GM23248 (cell line): ENCODE data around the gene AVL9. TPM values are rescaled to one million over a fixed set of nuclear protein-coding genes. Genes with fewer than 3 reads are reported as not detected.

Experiments used
- DNase-seq: peaks from one replicate; pipeline ENCODE4 v3.0.0-alpha.2; 2015
- H2AFZ ChIP-seq: fragments of 200-600 bp; sonication (generic); 2 replicates; pipeline ENCODE4 v1.6.1; 2016; ENCODE audit warnings: antibody characterized with exemption
- H3F3A ChIP-seq: fragments of 200-600 bp; sonication (generic); 2 replicates; pipeline ENCODE4 v1.6.1; 2016; ENCODE audit warnings: mild to moderate bottlenecking, antibody characterized with exemption, mixed run types; ENCODE audit not compliant: insufficient read depth
- H3K27ac ChIP-seq: fragments of 200-600 bp; sonication (generic); 2 replicates; pipeline ENCODE4 v1.5.1; 2016; ENCODE audit warnings: mild to moderate bottlenecking
- H3K27me3 ChIP-seq: fragments of 200-600 bp; sonication (generic); replicated peaks from 2 replicates; pipeline ENCODE4 v1.6.1; 2016; ENCODE audit warnings: mild to moderate bottlenecking; ENCODE audit not compliant: insufficient read depth
- H3K36me3 ChIP-seq: fragments of 200-600 bp; sonication (generic); 2 replicates; pipeline ENCODE4 v1.6.1; 2016; ENCODE audit warnings: low read depth, mild to moderate bottlenecking
- H3K4me1 ChIP-seq: fragments of 200-600 bp; sonication (generic); 2 replicates; pipeline ENCODE4 v1.6.1; 2016; ENCODE audit warnings: mild to moderate bottlenecking; ENCODE audit not compliant: insufficient read depth
- H3K4me2 ChIP-seq: fragments of 200-600 bp; sonication (generic); one replicate; pipeline ENCODE4 v1.6.1; 2016; ENCODE audit warnings: mild to moderate bottlenecking; ENCODE audit not compliant: unreplicated experiment
- H3K4me3 ChIP-seq: fragments of 200-600 bp; sonication (generic); 2 replicates; pipeline ENCODE4 v1.5.1; 2016; ENCODE audit warnings: mild to moderate bottlenecking
- H3K79me2 ChIP-seq: fragments of 200-600 bp; sonication (generic); 2 replicates; pipeline ENCODE4 v1.6.1; 2016; ENCODE audit warnings: mild to moderate bottlenecking; ENCODE audit not compliant: insufficient read depth
- H3K9ac ChIP-seq: fragments of 200-600 bp; sonication (generic); 2 replicates; pipeline ENCODE4 v1.6.1; 2016; ENCODE audit warnings: mild to moderate bottlenecking
- H3K9me2 ChIP-seq: fragments of 200-600 bp; sonication (generic); 2 replicates; pipeline ENCODE4 v1.6.1; 2016; ENCODE audit warnings: mixed run types, mild to moderate bottlenecking, moderate library complexity; ENCODE audit not compliant: insufficient read depth
- H3K9me3 ChIP-seq: fragments of 200-600 bp; sonication (generic); one replicate; pipeline ENCODE4 v1.6.1; 2017; ENCODE audit warnings: low read depth
- H4K20me1 ChIP-seq: fragments of 200-600 bp; sonication (generic); 2 replicates; pipeline ENCODE4 v1.6.0; 2016; ENCODE audit not compliant: insufficient read depth
- EZH2 ChIP-seq: fragments of 200-600 bp; sonication (generic); IDR thresholded peaks from 2 replicates; pipeline ENCODE4 v1.6.1; 2018; ENCODE audit warnings: antibody characterized with exemption, mild to moderate bottlenecking; ENCODE audit not compliant: insufficient read depth, poor library complexity, severe bottlenecking
- EZH2phosphoT487 ChIP-seq: fragments of 200-600 bp; sonication (generic); IDR thresholded peaks from 2 replicates; pipeline ENCODE4 v1.6.1; 2018; ENCODE audit warnings: antibody characterized with exemption, moderate library complexity, mild to moderate bottlenecking, low read depth; ENCODE audit not compliant: insufficient read depth
- WGBS, 2 experiments: methylation state at CpG; one replicate each; pipeline ENCODE4 v1.1.6; 2015 to 2017; ENCODE audit warnings: low lambda C conversion rate in 2 of 2, low coverage in 1 of 2; ENCODE audit errors: missing lambda C conversion rate in 2 of 2; 5-methylcytosine and 5-hydroxymethylcytosine counted together
- in situ Hi-C: fragments of 300-500 bp; cut with MboI; formaldehyde crosslinking; loops from 2 replicates; pipeline ENCODE4 v1.15.0; 2020
- polyA plus RNA-seq: library from polyadenylated mRNA; unstranded; fragments of >200 nt; fragmentation: Nextera tagmentation; extraction: Ambion mirVana; gene quantifications from 2 replicates; pipeline ENCODE4 v1.2.1, GENCODE V29; 2016
- total RNA-seq: library from RNA; depleted of rRNA; stranded (reverse); fragments of >200 nt; shearing (Covaris generic); gene quantifications from 2 replicates; pipeline ENCODE4 v1.2.3, GENCODE V29; 2014

AVL9 gene
- total and polyA plus RNA-seq, 2 experiments from 2014 or later, result 5.1 to 12.0 TPM

DNA sequence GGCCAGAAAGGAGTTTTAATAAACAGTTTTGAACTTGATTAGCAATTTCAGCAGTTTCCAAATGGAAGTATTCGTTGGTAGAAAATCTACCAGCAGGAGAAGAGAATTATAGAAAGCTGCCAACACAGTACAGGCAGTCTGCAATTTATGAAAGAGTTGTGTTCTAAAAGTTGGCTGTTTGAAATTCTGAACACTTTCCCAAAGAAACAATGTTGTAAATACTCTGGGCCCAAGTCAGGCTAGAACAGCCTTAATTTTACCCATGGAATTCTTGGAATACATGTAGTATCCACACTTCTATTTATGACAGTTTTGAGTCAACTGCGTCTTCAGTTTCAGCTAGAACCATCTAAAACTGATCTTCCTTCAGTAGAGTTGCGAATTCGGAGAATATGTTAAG, 42.5 kb downstream of the AVL9 start:
- H4K20me1 ChIP-seq, result peaks cover 4% of the 10 kb centered on the region; the same call in 1 of the 2 replicates
- H3K9me3 ChIP-seq, result no peaks in the 10 kb centered on the region
- peaks cover 9% of the 10 kb centered on the region for H3K4me1 ChIP-seq
- H3K4me2 ChIP-seq, result no peak overlapping the region
- no peak overlapping the region for H3K9ac ChIP-seq
- TF ChIP-seq EZH2phosphoT487 (no peak), EZH2 (no peak)
- H3F3A ChIP-seq, result peaks cover 26% of the 10 kb centered on the region; the same call in 1 of the 2 replicates
- no peaks in the 10 kb centered on the region for H3K36me3 ChIP-seq
- peaks cover 98% of the 10 kb centered on the region for H3K79me2 ChIP-seq
- no peak for DNase-seq
- 44 to 53% methylated on average over 4 of the region's 4 CpGs for WGBS, 2 experiments
- H3K27me3 ChIP-seq, result no peaks in the 10 kb centered on the region
- in situ Hi-C loops, result no loop called here
- no peak overlapping the region for H3K27ac ChIP-seq
- no peak overlapping the region for H2AFZ ChIP-seq
- no peaks in the 10 kb centered on the region for H3K9me2 ChIP-seq
- H3K4me3 ChIP-seq, result no peak overlapping the region

DNA sequence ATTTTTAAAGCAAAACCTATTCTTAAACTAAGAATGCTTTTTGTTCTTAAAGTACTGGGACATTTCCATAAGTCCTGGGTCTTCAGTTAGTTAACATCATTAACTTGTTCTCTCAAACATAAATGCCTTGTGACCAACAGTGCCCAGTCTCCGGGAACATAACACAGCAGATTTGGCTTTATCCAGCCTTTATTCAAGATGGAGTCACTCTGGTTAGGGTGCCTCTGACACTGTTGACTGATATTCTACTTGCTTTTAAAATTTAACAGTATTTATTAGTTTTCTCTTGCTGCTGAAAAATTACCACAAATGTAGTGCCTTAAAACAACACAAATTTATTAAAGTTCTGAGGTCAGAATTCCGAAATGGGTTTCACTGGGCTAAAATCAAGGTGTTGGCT, 44.1 kb downstream of the AVL9 start:
- Histone ChIP-seq H4K20me1 (peaks cover 4% of the 10 kb centered on the region; the same call in 1 of the 2 replicates), H3K79me2 (peaks cover 98% of the 10 kb centered on the region), H3K36me3 (peaks cover 3% of the 10 kb centered on the region; the same call in 1 of the 2 replicates), H3F3A (peaks cover 17% of the 10 kb centered on the region; the same call in 1 of the 2 replicates), H3K9ac (no peak overlapping the region), H3K27ac (no peak overlapping the region), H3K4me2 (no peak overlapping the region), H3K4me1 (peaks cover 9% of the 10 kb centered on the region), H3K9me2 (no peaks in the 10 kb centered on the region), H3K27me3 (no peaks in the 10 kb centered on the region), H2AFZ (no peak overlapping the region), H3K4me3 (no peak overlapping the region), H3K9me3 (no peaks in the 10 kb centered on the region)
- in situ Hi-C loops, result no loop called here
- no peak for DNase-seq
- 98 to 100% methylated on average over 2 of the region's 2 CpGs for WGBS, 2 experiments
- no peak for TF ChIP-seq EZH2phosphoT487
- TF ChIP-seq EZH2, result no peak

DNA sequence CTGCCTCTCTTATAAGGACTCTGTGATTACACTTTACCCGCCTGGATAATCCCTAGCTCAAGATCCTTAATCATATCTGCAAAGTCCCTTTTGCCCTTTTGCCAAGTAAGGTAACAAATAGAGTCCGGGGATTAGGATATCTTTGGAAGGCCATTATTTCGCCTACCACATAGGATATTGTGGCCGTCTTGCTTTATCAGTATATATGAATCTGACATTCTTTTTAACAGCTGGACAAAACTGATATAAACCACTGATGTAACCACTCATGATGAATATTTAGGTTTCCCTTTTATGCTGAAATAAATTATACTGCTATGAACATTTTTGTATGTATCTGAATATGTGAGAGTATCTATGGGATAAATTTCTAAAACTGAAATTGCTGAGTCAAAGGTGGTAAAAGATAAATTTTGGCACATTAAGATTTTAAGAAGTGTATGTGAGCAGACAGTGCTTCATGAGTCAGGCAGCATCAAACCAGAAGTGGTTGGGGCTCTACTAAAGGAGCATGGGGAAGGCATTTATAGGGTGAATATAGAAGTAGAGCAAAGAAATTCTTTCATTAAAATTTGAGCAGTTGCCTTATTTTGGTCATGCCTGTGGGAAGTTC, 44.7 kb downstream of the AVL9 start:
- Histone ChIP-seq H3K9ac (no peak overlapping the region), H3K9me3 (no peaks in the 10 kb centered on the region), H2AFZ (no peak overlapping the region), H3K27ac (no peak overlapping the region), H3K36me3 (peaks cover 5% of the 10 kb centered on the region; the same call in 1 of the 2 replicates), H3K4me2 (no peak overlapping the region), H3K27me3 (no peaks in the 10 kb centered on the region), H3K4me1 (peaks cover 9% of the 10 kb centered on the region), H3K79me2 (peaks cover 98% of the 10 kb centered on the region), H4K20me1 (peaks cover 4% of the 10 kb centered on the region; the same call in 1 of the 2 replicates), H3K9me2 (no peaks in the 10 kb centered on the region), H3K4me3 (no peak overlapping the region), H3F3A (peaks cover 16% of the 10 kb centered on the region; the same call in 1 of the 2 replicates)
- TF ChIP-seq EZH2 (no peak), EZH2phosphoT487 (no peak)
- WGBS, 2 experiments, result 82 to 84% methylated on average over 4 of the region's 4 CpGs
- in situ Hi-C loops, result no loop called here
- peak; percentile 14 for DNase-seq

DNA sequence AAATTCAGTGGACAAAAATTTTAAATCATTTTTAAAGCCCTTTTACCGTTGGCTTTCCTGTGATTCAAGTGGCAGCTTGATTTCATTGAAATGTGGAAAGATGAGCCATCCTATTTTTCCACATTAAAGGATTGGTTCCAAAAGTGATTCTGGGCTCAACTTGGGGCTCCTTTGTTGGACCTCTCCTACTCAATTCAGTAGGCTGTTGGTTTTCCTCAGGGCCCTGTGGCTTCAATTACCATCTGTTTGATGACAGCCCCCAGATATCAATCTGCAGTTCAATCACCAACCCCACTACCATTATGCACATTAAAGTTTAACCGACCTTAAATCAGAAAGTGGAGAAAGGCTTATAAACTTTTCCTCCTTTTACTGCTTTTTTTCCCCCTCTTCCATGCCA, 47.3 kb downstream of the AVL9 start:
- Histone ChIP-seq H3K9me3 (no peaks in the 10 kb centered on the region), H3K9me2 (no peaks in the 10 kb centered on the region), H3K9ac (no peak overlapping the region), H3F3A (0 out of 2 replicates have a peak, but pooled peaks cover 8% of the 10 kb centered on the region), H3K4me2 (no peak overlapping the region), H3K27ac (no peak overlapping the region), H2AFZ (no peak overlapping the region), H3K36me3 (peaks cover 5% of the 10 kb centered on the region; the same call in 1 of the 2 replicates), H3K4me3 (no peak overlapping the region), H4K20me1 (peaks cover 4% of the 10 kb centered on the region; the same call in 1 of the 2 replicates), H3K79me2 (peaks cover 86% of the 10 kb centered on the region), H3K4me1 (no peaks in the 10 kb centered on the region), H3K27me3 (no peaks in the 10 kb centered on the region)
- in situ Hi-C loops, result no loop called here
- DNase-seq, result no peak
- WGBS, 2 experiments, result 44 to 67% methylated on average over 2 of the region's 2 CpGs
- TF ChIP-seq EZH2phosphoT487, result no peak
- no peak for TF ChIP-seq EZH2
